SJSA1 (cell line): ENCODE results near the gene CDNF. TPM values are rescaled to one million over a fixed set of nuclear protein-coding genes. Genes with fewer than 3 reads are reported as not detected.
A peak's percentile ranks its signal among the peaks of the same experiment; 100 is the strongest.
"Not testable (repeated sequence)": the region's sequence is repeated elsewhere in the genome, so short reads cannot be mapped to it uniquely, and the experiment has no call there.

Experiments
- DNase-seq, 2 experiments: peaks; one replicate each; pipeline ENCODE4 v3.0.0-alpha.2; 2015 to 2020; ENCODE audit warnings: low spot score in 2 of 2, low read depth in 1 of 2
- H3K27ac ChIP-seq: fragments of 250-450 bp; sonication (Bioruptor Pico); 2 replicates; pipeline ENCODE4 v1.5.1; 2020; ENCODE audit warnings: mild to moderate bottlenecking, moderate library complexity
- H3K27me3 ChIP-seq: fragments of 250-450 bp; sonication (Bioruptor Pico); replicated peaks from 2 replicates; pipeline ENCODE4 v1.5.1; 2020; ENCODE audit warnings: mild to moderate bottlenecking, moderate library complexity
- H3K36me3 ChIP-seq: fragments of 250-450 bp; sonication (Bioruptor Pico); 2 replicates; pipeline ENCODE4 v1.5.1; 2020; ENCODE audit warnings: mild to moderate bottlenecking
- H3K4me1 ChIP-seq: fragments of 250-450 bp; sonication (Bioruptor Pico); replicated peaks from 2 replicates; pipeline ENCODE4 v1.6.1; 2021; ENCODE audit warnings: mild to moderate bottlenecking
- H3K4me3 ChIP-seq: fragments of 250-450 bp; sonication (Bioruptor Pico); 2 replicates; pipeline ENCODE4 v1.5.1; 2020; ENCODE audit warnings: mild to moderate bottlenecking
- H3K9me3 ChIP-seq: fragments of 250-450 bp; sonication (Bioruptor Pico); replicated peaks from 2 replicates; pipeline ENCODE4 v1.5.1; 2020; ENCODE audit warnings: mild to moderate bottlenecking
- total RNA-seq: library from RNA; depleted of rRNA; stranded (reverse); fragments of >200 nt; shearing (Covaris generic); gene quantifications from 2 replicates; pipeline ENCODE4 v1.2.3, GENCODE V29; 2014

Gene CDNF
- total RNA-seq, 1 experiment from 2014 or later = 0.29 TPM

DNA sequence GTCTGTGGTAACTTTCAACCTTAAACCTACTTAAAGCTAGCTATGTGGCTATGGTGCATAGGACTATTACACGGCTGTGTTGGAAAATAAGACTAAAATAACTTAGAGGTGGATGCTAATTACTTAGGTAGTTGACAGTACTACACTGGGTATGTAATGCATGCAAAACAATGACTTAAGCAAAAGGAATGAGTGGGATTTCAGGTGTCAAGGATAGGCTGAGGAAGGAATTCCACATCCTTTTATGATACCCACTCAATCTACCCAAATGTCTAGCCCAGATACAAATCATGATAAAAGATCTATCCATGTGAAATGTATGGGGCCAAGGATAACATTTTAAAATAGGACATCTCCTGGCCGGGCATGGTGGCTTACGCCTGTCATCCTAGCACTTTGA lies 13.9 kb downstream of the CDNF start:
- Histone ChIP-seq H3K4me3 (no peak overlapping the region), H3K36me3 (no peaks in the 10 kb centered on the region), H3K4me1 (peaks cover 13% of the 10 kb centered on the region), H3K27ac (no peak overlapping the region), H3K9me3 (no peaks in the 10 kb centered on the region), H3K27me3 (no peaks in the 10 kb centered on the region)
- no peak for DNase-seq

DNA sequence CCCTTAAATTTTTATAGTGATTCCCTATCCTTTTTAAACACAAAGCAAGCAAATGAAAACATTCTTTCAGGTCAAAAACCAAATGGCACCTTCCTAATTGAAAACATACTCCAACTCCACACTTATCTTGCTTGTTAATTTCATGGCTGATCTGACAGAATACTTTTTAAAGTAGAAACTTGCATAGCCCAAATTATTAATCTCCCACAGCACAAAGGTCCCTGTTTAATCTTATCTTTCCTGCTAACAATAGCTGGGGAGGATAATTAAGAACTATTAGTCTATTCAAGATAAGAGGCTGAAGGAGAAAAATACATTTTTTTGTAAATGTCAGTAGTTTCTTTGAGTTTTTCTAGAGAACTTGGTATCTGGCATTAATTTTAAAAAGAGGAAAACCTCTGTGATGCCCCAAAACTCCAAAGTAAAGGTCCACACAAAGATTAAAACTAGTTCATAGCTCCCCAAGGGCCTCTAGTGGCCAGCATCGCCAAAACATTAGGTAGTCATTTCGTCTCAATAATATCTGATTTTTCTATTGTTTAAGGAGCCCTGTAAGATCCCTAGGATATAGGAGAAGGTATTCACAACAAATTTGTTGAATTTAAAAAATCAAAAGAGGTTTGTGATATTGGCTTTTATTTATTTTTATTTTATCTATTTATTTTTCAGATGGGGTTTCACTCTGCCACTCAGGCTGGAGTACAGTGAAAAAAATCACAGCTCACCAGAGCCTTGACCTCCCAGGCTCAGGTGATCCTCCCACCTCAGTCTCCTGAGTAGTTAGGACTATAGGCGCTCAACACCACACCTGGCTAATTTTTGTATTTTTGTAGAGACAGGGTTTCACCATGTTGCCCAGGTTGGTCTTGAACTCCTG lies 14.7 kb downstream of the CDNF start:
- no peaks in the 10 kb centered on the region for H3K27me3 ChIP-seq
- no peaks in the 10 kb centered on the region for H3K36me3 ChIP-seq
- peak; percentile 46 to 47 for DNase-seq
- H3K4me3 ChIP-seq = no peak overlapping the region
- peaks cover 13% of the 10 kb centered on the region for H3K4me1 ChIP-seq
- H3K27ac ChIP-seq = no peak overlapping the region
- no peaks in the 10 kb centered on the region for H3K9me3 ChIP-seq

DNA sequence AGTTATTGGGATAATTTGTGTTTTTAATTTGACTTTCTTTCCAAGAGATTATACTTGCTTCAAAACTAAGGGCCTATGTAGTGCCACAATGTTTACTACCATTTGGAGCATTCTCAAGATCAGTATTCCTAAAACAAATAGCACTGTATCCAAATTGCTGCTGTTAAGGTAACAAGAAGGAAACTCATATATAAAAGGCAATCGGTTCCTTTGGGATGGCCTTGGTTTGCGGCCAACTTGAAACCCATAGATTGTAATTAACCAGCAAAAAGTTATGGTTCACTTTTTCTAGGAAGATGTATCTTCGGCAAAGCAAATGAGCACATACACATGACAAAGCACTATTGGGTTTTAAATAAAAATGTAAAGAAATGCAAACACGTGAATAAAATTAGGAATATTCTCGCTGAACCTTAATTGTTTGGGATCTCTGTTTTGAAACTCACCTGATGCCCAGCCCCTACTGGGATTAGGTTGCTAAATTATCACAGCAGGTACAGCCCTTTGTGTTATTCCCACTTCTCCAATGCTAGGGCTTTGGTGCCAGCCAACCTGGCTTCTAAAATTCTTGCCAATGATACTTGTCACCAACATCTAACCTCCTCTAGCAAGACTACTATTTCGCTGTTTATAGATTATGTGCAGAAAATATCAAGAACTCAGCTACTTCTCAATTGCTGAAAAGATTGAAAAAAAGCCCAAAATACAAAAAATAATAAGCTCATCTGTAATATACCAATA lies 16.0 kb downstream of the CDNF start:
- H3K27me3 ChIP-seq = no peaks in the 10 kb centered on the region
- H3K36me3 ChIP-seq = no peaks in the 10 kb centered on the region
- H3K27ac ChIP-seq = no peak overlapping the region
- DNase-seq = no peak
- peaks cover 13% of the 10 kb centered on the region for H3K4me1 ChIP-seq
- no peaks in the 10 kb centered on the region for H3K9me3 ChIP-seq
- no peak overlapping the region for H3K4me3 ChIP-seq

DNA sequence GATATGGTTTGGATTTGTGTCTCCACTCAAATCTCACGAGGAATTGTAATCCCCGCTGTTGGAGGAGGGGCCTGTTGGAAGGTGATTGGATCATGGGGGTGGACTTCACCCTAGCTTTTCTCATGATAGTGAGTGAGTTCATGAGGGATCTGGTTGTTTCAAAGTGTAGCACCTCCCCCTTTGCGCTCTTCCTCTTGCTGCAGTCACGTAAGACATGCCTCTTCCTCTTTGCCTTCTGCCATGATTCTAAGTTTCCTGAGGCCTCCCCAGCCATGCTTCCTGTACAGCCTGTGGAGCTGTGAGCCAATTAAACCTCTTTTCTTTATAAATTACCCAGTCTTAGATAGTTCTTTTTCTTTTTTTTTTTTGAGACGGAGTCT lies 17.1 kb downstream of the CDNF start:
- H3K27me3 ChIP-seq = no peaks in the 10 kb centered on the region
- no peaks in the 10 kb centered on the region for H3K9me3 ChIP-seq
- no peaks in the 10 kb centered on the region for H3K36me3 ChIP-seq
- no peak for DNase-seq
- no peak overlapping the region for H3K4me3 ChIP-seq
- H3K4me1 ChIP-seq = peaks cover 13% of the 10 kb centered on the region
- peak overlapping the region; percentile 80 for H3K27ac ChIP-seq

DNA sequence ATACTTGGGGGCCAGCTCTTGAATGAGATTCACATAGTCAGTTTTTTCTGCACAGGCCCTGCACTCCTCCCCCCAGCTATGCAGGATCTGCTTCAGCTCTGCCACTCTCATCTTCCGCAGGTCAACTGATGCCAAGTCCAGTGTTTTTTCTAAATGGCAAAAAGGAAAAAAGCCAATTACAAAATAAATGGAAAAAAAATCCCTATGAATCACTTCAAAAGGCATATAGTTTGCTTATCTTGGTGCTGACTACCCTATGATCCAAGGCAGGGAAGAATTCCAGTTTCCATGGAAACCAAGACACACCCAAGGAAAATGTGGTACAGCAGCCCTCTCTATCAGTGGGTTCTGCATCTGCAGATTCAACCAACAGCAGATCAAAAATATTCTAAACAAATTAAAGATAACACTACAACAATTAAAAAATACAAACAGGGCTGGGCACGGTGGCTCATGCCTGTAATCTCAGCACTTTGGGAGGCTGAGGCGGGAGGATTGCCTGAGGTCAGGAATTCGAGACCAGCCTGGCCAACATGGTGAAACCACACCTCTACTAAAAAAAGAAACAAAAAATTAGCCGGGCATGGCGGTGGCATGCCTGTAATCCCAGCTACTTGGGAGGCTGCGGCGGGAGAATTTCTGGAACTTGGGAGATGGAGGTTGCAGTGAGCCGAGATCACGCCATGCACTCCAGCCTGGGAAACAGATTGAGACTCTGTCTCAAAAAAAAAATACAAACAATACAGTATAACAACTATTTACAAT lies 17.6 kb downstream of the CDNF start:
- Histone ChIP-seq H3K27ac (peak overlapping the region; percentile 80), H3K27me3 (no peaks in the 10 kb centered on the region), H3K36me3 (no peaks in the 10 kb centered on the region), H3K4me1 (peaks cover 13% of the 10 kb centered on the region), H3K9me3 (no peaks in the 10 kb centered on the region), H3K4me3 (no peak overlapping the region)
- peak; percentile 76 to 79 for DNase-seq

DNA sequence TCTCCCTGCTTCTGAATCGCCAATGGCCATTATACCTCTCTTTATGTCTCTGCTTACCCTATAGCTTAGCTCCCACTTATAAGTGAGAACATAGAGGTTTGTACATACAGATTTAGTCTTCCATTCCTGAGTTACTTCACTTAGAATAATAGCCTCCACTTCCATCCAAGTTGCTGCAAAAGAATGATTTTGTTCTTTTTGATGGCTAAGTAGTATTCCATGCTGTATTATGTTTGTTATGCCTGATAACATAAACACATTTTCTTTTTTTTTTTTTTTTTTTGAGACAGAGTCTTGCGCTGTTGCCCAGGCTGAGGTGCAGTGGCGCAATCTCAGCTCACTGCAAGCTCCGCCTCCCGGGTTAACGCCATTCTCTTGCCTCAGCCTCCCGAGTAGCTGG lies 21.1 kb downstream of the CDNF start:
- not testable (repeated sequence) for DNase-seq, H3K36me3 ChIP-seq, H3K27ac ChIP-seq, H3K9me3 ChIP-seq, H3K27me3 ChIP-seq, H3K4me3 ChIP-seq
- H3K4me1 ChIP-seq = peaks cover 13% of the 10 kb centered on the region

DNA sequence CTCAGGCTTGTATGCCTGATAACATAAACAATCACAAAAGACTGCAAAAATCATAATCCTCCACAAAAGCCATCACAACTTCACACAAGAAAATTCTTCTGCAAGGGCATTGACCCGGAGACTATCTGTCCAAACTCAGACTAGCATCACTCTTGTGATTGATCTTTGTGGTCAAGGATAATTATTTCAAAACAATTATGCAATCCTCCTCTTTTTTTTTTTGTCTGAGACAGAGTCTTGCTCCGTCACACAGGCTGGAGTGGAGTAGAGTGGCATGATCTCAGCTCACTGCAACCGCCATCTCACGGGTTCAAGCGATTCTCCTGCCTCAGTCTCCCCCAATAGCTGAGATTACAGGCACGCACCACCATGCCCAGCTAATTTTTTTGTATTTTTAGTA lies 22.2 kb downstream of the CDNF start:
- Histone ChIP-seq H3K27me3 (no peaks in the 10 kb centered on the region), H3K36me3 (no peaks in the 10 kb centered on the region), H3K9me3 (no peaks in the 10 kb centered on the region), H3K27ac (no peak overlapping the region), H3K4me1 (peaks cover 11% of the 10 kb centered on the region), H3K4me3 (no peak overlapping the region)
- no peak for DNase-seq

DNA sequence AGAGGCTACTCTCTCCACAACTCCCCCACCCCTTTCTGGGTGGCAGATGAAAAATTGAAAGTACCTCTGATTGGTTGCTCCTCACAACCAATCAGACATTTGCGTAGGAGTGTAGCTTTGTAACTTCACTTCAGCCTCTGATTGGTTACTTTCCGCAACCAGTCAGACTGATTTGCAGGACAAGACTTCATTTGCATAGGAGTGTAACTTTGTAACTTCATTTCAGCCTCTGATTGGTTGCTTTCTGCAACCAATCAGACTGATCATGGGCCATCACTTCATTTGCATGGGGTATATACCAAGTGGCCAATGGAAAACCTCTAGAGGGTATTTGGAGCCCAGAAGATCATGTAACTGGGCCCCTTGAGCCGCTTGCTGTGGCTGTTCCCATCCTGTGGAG lies 25.6 kb downstream of the CDNF start:
- Histone ChIP-seq H3K36me3 (no peaks in the 10 kb centered on the region), H3K27me3 (no peaks in the 10 kb centered on the region), H3K27ac (no peak overlapping the region), H3K4me1 (no peaks in the 10 kb centered on the region), H3K4me3 (no peak overlapping the region), H3K9me3 (no peaks in the 10 kb centered on the region)
- DNase-seq = no peak

DNA sequence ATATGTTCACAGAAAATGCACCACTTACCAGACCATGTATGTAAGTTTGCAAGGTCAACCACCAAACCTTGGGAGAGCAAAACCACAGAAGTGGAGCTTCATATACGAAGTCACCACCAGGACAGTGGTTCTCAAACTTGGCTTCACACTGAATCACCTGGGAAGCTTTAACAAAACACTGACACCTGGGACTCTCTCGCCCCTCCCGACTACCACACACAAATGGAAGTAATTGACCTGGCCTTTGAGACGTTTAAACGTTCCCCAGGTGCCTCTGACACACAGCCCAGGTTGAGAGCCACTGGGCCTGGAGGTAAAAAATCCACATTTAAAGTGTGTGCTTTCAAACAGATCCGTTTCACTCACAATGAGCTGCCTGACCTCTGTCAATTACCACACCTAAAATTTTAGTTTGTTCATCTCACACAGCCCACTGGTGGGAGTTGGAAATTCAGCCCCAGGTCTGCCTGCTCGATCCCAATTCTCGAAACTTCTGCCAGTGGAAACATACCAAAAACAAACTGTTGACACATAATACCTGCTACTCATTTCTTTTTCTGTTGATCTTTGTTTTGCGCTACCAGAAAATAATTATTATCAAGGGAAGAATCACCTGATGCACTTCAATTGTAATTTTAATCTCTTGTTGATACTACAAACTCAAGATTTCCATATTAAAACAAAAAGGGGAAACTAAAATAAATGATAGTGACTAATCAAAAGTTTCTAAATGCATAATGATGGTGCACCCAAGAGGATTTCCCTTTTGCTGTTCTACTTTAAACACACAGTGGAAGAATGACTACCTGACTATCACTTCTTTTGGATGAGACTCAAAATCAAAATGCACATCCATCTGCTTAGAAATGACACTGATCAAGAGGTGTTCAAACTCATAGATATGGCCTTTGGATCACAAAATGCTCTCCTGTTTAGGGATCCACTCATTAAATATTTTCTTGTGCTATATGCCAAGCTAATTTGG lies 26.6 kb downstream of the CDNF start:
- Histone ChIP-seq H3K27ac (no peak overlapping the region), H3K9me3 (no peaks in the 10 kb centered on the region)
- DNase-seq = no peak

DNA sequence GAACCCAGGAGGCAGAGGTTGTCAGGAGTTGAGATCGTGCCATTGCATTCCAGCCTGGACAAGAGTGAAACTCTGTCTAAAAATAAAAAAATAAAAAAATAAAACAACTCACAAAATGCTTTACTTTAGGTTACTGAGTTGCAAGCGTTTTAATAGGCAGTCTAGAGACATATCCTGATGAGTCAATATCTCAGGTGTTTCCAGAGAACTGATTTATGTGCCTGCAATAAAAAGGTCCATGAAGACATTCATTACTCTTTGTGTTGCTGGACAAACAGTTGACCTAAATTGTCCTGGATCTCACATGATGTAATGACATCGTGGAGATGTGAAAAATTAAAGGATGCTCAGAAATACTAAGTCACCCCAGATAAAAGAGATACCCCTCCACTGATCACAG lies 31.5 kb downstream of the CDNF start:
- no peak for DNase-seq
- no peaks in the 10 kb centered on the region for H3K4me1 ChIP-seq

More for the DNA sequence above, 26.6 kb downstream of the CDNF start:
- Histone ChIP-seq H3K4me1 (no peaks in the 10 kb centered on the region), H3K27me3 (no peaks in the 10 kb centered on the region), H3K36me3 (no peaks in the 10 kb centered on the region), H3K4me3 (no peak overlapping the region)

DNA sequence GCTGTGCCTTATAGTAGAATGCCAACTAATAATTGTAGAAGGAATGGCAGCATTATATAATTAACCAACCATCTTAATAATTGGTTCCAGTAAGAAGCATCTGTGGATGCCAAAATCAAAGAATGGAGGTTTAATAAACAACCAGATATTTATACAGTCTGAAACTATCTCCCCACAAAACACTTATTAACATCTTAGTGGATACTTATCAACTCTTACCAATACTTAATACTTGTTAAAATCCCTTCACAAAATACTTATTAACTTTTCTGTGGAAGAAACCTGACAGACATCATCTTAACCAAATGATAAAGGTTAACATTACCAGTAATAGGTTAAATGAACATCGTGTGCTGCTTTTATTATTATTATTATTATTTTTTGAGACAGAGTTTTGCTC lies 34.0 kb downstream of the CDNF start:
- Histone ChIP-seq H3K4me3 (no peak overlapping the region), H3K4me1 (no peaks in the 10 kb centered on the region), H3K27me3 (no peaks in the 10 kb centered on the region; the same call in 1 of the 2 replicates), H3K36me3 (no peaks in the 10 kb centered on the region), H3K9me3 (no peaks in the 10 kb centered on the region), H3K27ac (no peak overlapping the region)
- DNase-seq = no peak

More for the DNA sequence above, 31.5 kb downstream of the CDNF start:
- Histone ChIP-seq H3K27me3 (no peaks in the 10 kb centered on the region), H3K36me3 (no peaks in the 10 kb centered on the region), H3K4me3 (no peak overlapping the region), H3K9me3 (no peaks in the 10 kb centered on the region), H3K27ac (no peak overlapping the region)

DNA sequence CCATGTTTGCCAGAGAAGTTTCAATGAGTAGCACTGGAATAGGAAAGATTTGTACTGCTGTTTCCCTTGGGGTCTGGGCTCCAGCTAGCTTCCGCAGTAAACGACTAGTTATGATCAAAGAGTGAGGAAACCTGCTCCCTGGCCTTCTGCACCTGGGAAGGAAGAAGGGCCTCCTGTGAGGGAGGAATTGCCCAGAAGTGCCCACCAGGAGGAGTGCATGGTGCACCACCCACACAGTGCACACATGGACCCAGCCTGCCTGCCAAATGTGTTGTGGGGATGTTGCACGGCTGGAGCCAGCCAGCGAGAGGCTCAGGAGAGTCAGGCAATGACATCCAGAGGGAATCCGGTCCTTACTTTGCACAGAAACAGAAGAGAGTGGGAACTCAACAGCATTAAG lies 36.1 kb downstream of the CDNF start:
- Histone ChIP-seq H3K36me3 (no peaks in the 10 kb centered on the region), H3K27ac (no peak overlapping the region), H3K4me3 (no peak overlapping the region)

DNA sequence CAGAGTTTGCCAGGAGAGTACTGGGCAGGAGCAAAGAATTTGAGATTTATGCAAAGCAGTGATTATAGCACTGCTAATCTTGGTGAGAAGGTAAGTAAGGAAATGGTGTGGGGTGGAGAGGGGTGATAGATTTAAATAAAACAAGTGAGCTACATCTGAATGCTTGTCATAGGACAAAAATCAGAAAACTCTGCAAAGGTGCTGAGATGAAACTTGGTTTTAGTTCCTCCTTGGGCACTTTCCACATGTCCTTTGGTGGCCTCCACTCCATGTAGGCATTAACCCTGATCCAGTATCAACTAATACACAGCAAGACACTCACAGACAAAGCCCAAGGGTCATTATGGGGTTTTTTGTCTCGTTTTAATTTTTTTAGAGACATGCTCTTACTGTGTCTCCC lies 37.4 kb downstream of the CDNF start:
- Histone ChIP-seq H3K27ac (no peak overlapping the region), H3K27me3 (no peaks in the 10 kb centered on the region; the same call in 1 of the 2 replicates), H3K36me3 (no peaks in the 10 kb centered on the region), H3K4me1 (no peaks in the 10 kb centered on the region), H3K4me3 (no peak overlapping the region), H3K9me3 (no peaks in the 10 kb centered on the region)
- no peak for DNase-seq

More for the DNA sequence above, 36.1 kb downstream of the CDNF start:
- no peaks in the 10 kb centered on the region for H3K4me1 ChIP-seq
- DNase-seq = no peak
- no peaks in the 10 kb centered on the region for H3K9me3 ChIP-seq
- H3K27me3 ChIP-seq = no peaks in the 10 kb centered on the region; the same call in 1 of the 2 replicates
